Activated naive CD4-positive, alpha-beta T cell treated with anti-CD3 and anti-CD28 coated beads, Interleukin-2, amount 10 ng/mL, durations not matched to agents 7 days and 5 days (primary cell): ENCODE results near the gene UMAD1.

Experiments used
- CTCF ChIA-PET: fragments of 350-600 bp; sonication (Branson Sonifier 250); formaldehyde crosslinking; loops from one replicate; lab custom pipeline; 2021; ENCODE audit warnings: antibody characterized with exemption; lab: Charles Lee
- DNase-seq: peaks from one replicate; pipeline ENCODE4 v3.0.0-alpha.2; 2020
- H3K27ac Mint-ChIP-seq: one replicate; pipeline ENCODE4 v1.8.0; 2021; ENCODE audit warnings: mild to moderate bottlenecking, moderate library complexity, mixed read lengths
- H3K27me3 Mint-ChIP-seq: one replicate; pipeline ENCODE4 v1.8.0; 2021; ENCODE audit warnings: mild to moderate bottlenecking, mixed read lengths
- H3K36me3 Mint-ChIP-seq: one replicate; pipeline ENCODE4 v1.8.0; 2021; ENCODE audit warnings: mixed read lengths
- H3K4me1 Mint-ChIP-seq: one replicate; pipeline ENCODE4 v1.8.0; 2021; ENCODE audit warnings: mixed read lengths
- H3K4me3 Mint-ChIP-seq: one replicate; pipeline ENCODE4 v1.8.0; 2021; ENCODE audit warnings: mild to moderate bottlenecking, moderate library complexity, mixed read lengths
- H3K9me3 Mint-ChIP-seq: one replicate; pipeline ENCODE4 v1.8.0; 2021; ENCODE audit warnings: mixed read lengths

Gene UMAD1

GRCh38 chr7:7917593-7917992, 277.0 kb downstream of the UMAD1 start:
- no peak for DNase-seq
- H3K4me3 Mint-ChIP-seq, result no peak overlapping the region
- H3K9me3 Mint-ChIP-seq, result no peaks in the 10 kb centered on the region
- no peaks in the 10 kb centered on the region for H3K27me3 Mint-ChIP-seq
- peaks cover 7% of the 10 kb centered on the region for H3K4me1 Mint-ChIP-seq
- H3K27ac Mint-ChIP-seq, result no peak overlapping the region
- CTCF ChIA-PET, result interaction anchor here (0.7 kb wide), 1 partner anchor 118 kb away, joined by 3 read pairs; no protein-coding TSS in a partner anchor
- no peaks in the 10 kb centered on the region for H3K36me3 Mint-ChIP-seq

- no peaks in the 10 kb centered on the region for H3K9me3 Mint-ChIP-seq
- CTCF ChIA-PET, result interaction anchor here (1.0 kb wide), 1 partner anchor 667 kb away, joined by 4 read pairs; no protein-coding TSS in a partner anchor
- DNase-seq, result no peak
- H3K27me3 Mint-ChIP-seq, result no peaks in the 10 kb centered on the region
- H3K4me3 Mint-ChIP-seq, result no peak overlapping the region
- H3K36me3 Mint-ChIP-seq, result no peaks in the 10 kb centered on the region
- H3K27ac Mint-ChIP-seq, result no peak overlapping the region
- H3K4me1 Mint-ChIP-seq, result peaks cover 13% of the 10 kb centered on the region
Observed at GRCh38 chr7:7918736-7919448, 278.3 kb downstream of the UMAD1 start.

- Mint-ChIP-seq H3K27ac (no peak overlapping the region), H3K27me3 (no peaks in the 10 kb centered on the region), H3K9me3 (no peaks in the 10 kb centered on the region), H3K4me3 (no peak overlapping the region), H3K36me3 (no peaks in the 10 kb centered on the region), H3K4me1 (peaks cover 19% of the 10 kb centered on the region)
- DNase-seq, result no peak
- CTCF ChIA-PET, result interaction anchor here (1.0 kb wide), 1 partner anchor 667 kb away, joined by 4 read pairs; no protein-coding TSS in a partner anchor
Observed at GRCh38 chr7:7919449-7919945, 278.9 kb downstream of the UMAD1 start.

GRCh38 chr7:7920056-7920455, 279.5 kb downstream of the UMAD1 start:
- CTCF ChIA-PET, result interaction anchor here (1.0 kb wide), 1 partner anchor 668 kb away, joined by 4 read pairs; no protein-coding TSS in a partner anchor
- Mint-ChIP-seq H3K27me3 (no peaks in the 10 kb centered on the region), H3K4me1 (peaks cover 22% of the 10 kb centered on the region), H3K27ac (no peak overlapping the region), H3K36me3 (no peaks in the 10 kb centered on the region), H3K9me3 (no peaks in the 10 kb centered on the region), H3K4me3 (no peak overlapping the region)
- DNase-seq, result no peak

- H3K27me3 Mint-ChIP-seq, result no peaks in the 10 kb centered on the region
- H3K27ac Mint-ChIP-seq, result no peak overlapping the region
- peaks cover 22% of the 10 kb centered on the region for H3K4me1 Mint-ChIP-seq
- CTCF ChIA-PET, result no interaction called here
- no peaks in the 10 kb centered on the region for H3K36me3 Mint-ChIP-seq
- H3K9me3 Mint-ChIP-seq, result no peaks in the 10 kb centered on the region
- peak; percentile 23 for DNase-seq
- H3K4me3 Mint-ChIP-seq, result no peak overlapping the region
Observed at GRCh38 chr7:7920481-7920880, 279.9 kb downstream of the UMAD1 start.

- H3K4me1 Mint-ChIP-seq, result peaks cover 22% of the 10 kb centered on the region
- no peak for DNase-seq
- no peaks in the 10 kb centered on the region for H3K27me3 Mint-ChIP-seq
- H3K36me3 Mint-ChIP-seq, result no peaks in the 10 kb centered on the region
- H3K9me3 Mint-ChIP-seq, result no peaks in the 10 kb centered on the region
- CTCF ChIA-PET, result no interaction called here
- H3K27ac Mint-ChIP-seq, result no peak overlapping the region
- no peak overlapping the region for H3K4me3 Mint-ChIP-seq
Observed at GRCh38 chr7:7921830-7922229, 281.3 kb downstream of the UMAD1 start.

GRCh38 chr7:7922684-7923385, 282.3 kb downstream of the UMAD1 start:
- Mint-ChIP-seq H3K27ac (no peak overlapping the region), H3K9me3 (no peaks in the 10 kb centered on the region), H3K4me1 (peaks cover 22% of the 10 kb centered on the region), H3K27me3 (no peaks in the 10 kb centered on the region), H3K4me3 (no peak overlapping the region), H3K36me3 (no peaks in the 10 kb centered on the region)
- no peak for DNase-seq
- CTCF ChIA-PET, result no interaction called here

- Mint-ChIP-seq H3K4me3 (no peak overlapping the region), H3K27ac (no peak overlapping the region), H3K4me1 (peaks cover 22% of the 10 kb centered on the region), H3K36me3 (no peaks in the 10 kb centered on the region), H3K9me3 (no peaks in the 10 kb centered on the region), H3K27me3 (no peaks in the 10 kb centered on the region)
- no peak for DNase-seq
- CTCF ChIA-PET, result no interaction called here
Observed at GRCh38 chr7:7923818-7924217, 283.3 kb downstream of the UMAD1 start.

GRCh38 chr7:7924303-7924702, 283.8 kb downstream of the UMAD1 start:
- CTCF ChIA-PET, result no interaction called here
- peaks cover 22% of the 10 kb centered on the region for H3K4me1 Mint-ChIP-seq
- no peak overlapping the region for H3K27ac Mint-ChIP-seq

More at GRCh38 chr7:7924303-7924702, 283.8 kb downstream of the UMAD1 start:
- no peak overlapping the region for H3K4me3 Mint-ChIP-seq
- no peak for DNase-seq
- H3K27me3 Mint-ChIP-seq, result no peaks in the 10 kb centered on the region
- H3K9me3 Mint-ChIP-seq, result no peaks in the 10 kb centered on the region
- H3K36me3 Mint-ChIP-seq, result no peaks in the 10 kb centered on the region
